Activated B cell treated with CpG ODN at 0.5 μM for 24 hours (primary cell): ENCODE measurements around the gene HHAT. TPM values are rescaled to one million over a fixed set of nuclear protein-coding genes. Genes with fewer than 3 reads are reported as not detected.

ENCODE experiments used
- ATAC-seq: fragments of 200-7000 bp; cut with Tn5 transposase; one replicate; pipeline ENCODE4 v1.10.0; 2021; ENCODE audit warnings: low read depth, mild to moderate bottlenecking, moderate library complexity
- CTCF ChIA-PET: fragments of 350-600 bp; sonication (Branson Sonifier 250); formaldehyde crosslinking; loops from one replicate; lab custom pipeline; 2021; ENCODE audit warnings: antibody characterized with exemption; lab: Charles Lee
- POLR2A ChIA-PET: fragments of 350-600 bp; sonication (Branson Sonifier 250); formaldehyde crosslinking; loops from one replicate; lab custom pipeline; 2021; ENCODE audit warnings: antibody characterized with exemption; lab: Charles Lee
- DNase-seq: peaks from one replicate; pipeline ENCODE4 v3.0.0; 2022
- H3K27ac Mint-ChIP-seq: one replicate; pipeline ENCODE4 v1.8.0; 2020; ENCODE audit warnings: mixed read lengths
- H3K27me3 Mint-ChIP-seq: one replicate; pipeline ENCODE4 v1.8.0; 2021; ENCODE audit warnings: mixed read lengths
- H3K36me3 Mint-ChIP-seq: one replicate; pipeline ENCODE4 v1.8.0; 2021; ENCODE audit warnings: low read depth, mixed read lengths
- H3K4me1 Mint-ChIP-seq: one replicate; pipeline ENCODE4 v1.8.0; 2021; ENCODE audit warnings: mixed read lengths
- H3K4me3 Mint-ChIP-seq: one replicate; pipeline ENCODE4 v1.8.0; 2020; ENCODE audit warnings: mild to moderate bottlenecking, mixed read lengths
- H3K9me3 Mint-ChIP-seq: one replicate; pipeline ENCODE4 v1.8.0; 2020; ENCODE audit warnings: mixed read lengths
- intact Hi-C: fragments of 100-400 bp; cut with micrococcal nuclease; formaldehyde crosslinking; loops from one replicate; pipeline ENCODE4 v1.15.1; 2024
- total RNA-seq: library from RNA; stranded (reverse); gene quantifications from 2 replicates; pipeline ENCODE4 v1.2.3, GENCODE V29; 2022
- TF ChIP-seq, protein P1 (sequence below): fragments of 200-600 bp; IDR thresholded peaks from one replicate; pipeline ENCODE4 v1.8.0; 2022; ENCODE audit warnings: antibody characterized with exemption, mild to moderate bottlenecking

The HHAT gene
- total RNA-seq, 1 donor from 2014 or later: 8.5 TPM

- ATAC-seq (no peak), DNase-seq (no peak)
- H3K4me3 Mint-ChIP-seq: no peak overlapping the region
- TF ChIP-seq, protein P1, sequence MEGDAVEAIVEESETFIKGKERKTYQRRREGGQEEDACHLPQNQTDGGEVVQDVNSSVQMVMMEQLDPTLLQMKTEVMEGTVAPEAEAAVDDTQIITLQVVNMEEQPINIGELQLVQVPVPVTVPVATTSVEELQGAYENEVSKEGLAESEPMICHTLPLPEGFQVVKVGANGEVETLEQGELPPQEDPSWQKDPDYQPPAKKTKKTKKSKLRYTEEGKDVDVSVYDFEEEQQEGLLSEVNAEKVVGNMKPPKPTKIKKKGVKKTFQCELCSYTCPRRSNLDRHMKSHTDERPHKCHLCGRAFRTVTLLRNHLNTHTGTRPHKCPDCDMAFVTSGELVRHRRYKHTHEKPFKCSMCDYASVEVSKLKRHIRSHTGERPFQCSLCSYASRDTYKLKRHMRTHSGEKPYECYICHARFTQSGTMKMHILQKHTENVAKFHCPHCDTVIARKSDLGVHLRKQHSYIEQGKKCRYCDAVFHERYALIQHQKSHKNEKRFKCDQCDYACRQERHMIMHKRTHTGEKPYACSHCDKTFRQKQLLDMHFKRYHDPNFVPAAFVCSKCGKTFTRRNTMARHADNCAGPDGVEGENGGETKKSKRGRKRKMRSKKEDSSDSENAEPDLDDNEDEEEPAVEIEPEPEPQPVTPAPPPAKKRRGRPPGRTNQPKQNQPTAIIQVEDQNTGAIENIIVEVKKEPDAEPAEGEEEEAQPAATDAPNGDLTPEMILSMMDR: no peak
- peaks cover 2% of the 10 kb centered on the region for H3K36me3 Mint-ChIP-seq
- intact Hi-C loops: no loop called here
- POLR2A ChIA-PET: no interaction called here
- CTCF ChIA-PET: no interaction called here
- no peaks in the 10 kb centered on the region for H3K4me1 Mint-ChIP-seq
- H3K9me3 Mint-ChIP-seq: no peaks in the 10 kb centered on the region
- H3K27me3 Mint-ChIP-seq: no peaks in the 10 kb centered on the region
- no peak overlapping the region for H3K27ac Mint-ChIP-seq
Measured at GRCh38 chr1:210627755-210628154, 299.1 kb downstream of the HHAT start.

- H3K27me3 Mint-ChIP-seq: no peaks in the 10 kb centered on the region
- DNase-seq: no peak
- ChIA-PET CTCF (no interaction called here), POLR2A (no interaction called here)
- peaks cover 2% of the 10 kb centered on the region for H3K36me3 Mint-ChIP-seq
- intact Hi-C loops: no loop called here
- TF ChIP-seq, protein P1: no peak
- no peak for ATAC-seq
- no peak overlapping the region for H3K27ac Mint-ChIP-seq
- no peaks in the 10 kb centered on the region for H3K9me3 Mint-ChIP-seq
- H3K4me3 Mint-ChIP-seq: no peak overlapping the region
- no peaks in the 10 kb centered on the region for H3K4me1 Mint-ChIP-seq
Measured at GRCh38 chr1:210629276-210629675, 300.6 kb downstream of the HHAT start.

GRCh38 chr1:210631399-210631798, 302.7 kb downstream of the HHAT start:
- DNase-seq (no peak), ATAC-seq (no peak)
- Mint-ChIP-seq H3K36me3 (peaks cover 2% of the 10 kb centered on the region), H3K9me3 (no peaks in the 10 kb centered on the region), H3K4me1 (no peaks in the 10 kb centered on the region), H3K27ac (no peak overlapping the region), H3K4me3 (no peak overlapping the region), H3K27me3 (no peaks in the 10 kb centered on the region)
- POLR2A ChIA-PET: no interaction called here
- CTCF ChIA-PET: no interaction called here
- intact Hi-C loops: no loop called here
- TF ChIP-seq, protein P1: no peak

DNA sequence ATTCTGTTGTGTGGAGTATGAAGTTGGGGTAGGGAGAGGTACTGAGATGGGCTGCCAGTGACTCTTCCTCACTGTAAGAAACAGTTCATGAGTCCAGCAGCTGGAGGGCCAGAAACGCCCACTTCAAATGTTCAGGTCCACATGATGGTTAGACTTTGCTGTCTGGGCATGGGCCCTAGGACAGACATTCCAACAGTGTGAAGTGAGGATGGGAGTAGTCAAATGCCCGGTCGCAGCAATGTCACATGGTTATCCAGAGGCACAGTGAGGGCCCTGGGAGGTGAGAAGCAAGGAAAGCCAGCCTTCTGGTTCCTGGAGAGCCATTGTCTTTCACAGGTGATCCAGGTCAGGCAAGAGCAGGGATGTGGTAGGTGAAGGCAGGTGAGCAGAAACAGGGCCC, 304.4 kb downstream of the HHAT start:
- intact Hi-C loops: no loop called here
- peaks cover 2% of the 10 kb centered on the region for H3K36me3 Mint-ChIP-seq
- no peak for ATAC-seq
- DNase-seq: no peak
- ChIA-PET POLR2A (no interaction called here), CTCF (no interaction called here)
- H3K27me3 Mint-ChIP-seq: no peaks in the 10 kb centered on the region
- H3K4me1 Mint-ChIP-seq: no peaks in the 10 kb centered on the region
- H3K4me3 Mint-ChIP-seq: no peak overlapping the region
- no peak overlapping the region for H3K27ac Mint-ChIP-seq
- TF ChIP-seq, protein P1: no peak
- H3K9me3 Mint-ChIP-seq: no peaks in the 10 kb centered on the region

GRCh38 chr1:210633636-210634035, 304.9 kb downstream of the HHAT start:
- Mint-ChIP-seq H3K4me1 (no peaks in the 10 kb centered on the region), H3K9me3 (no peaks in the 10 kb centered on the region), H3K4me3 (no peak overlapping the region), H3K27me3 (no peaks in the 10 kb centered on the region), H3K27ac (no peak overlapping the region), H3K36me3 (peaks cover 2% of the 10 kb centered on the region)
- POLR2A ChIA-PET: no interaction called here
- ATAC-seq (no peak), DNase-seq (no peak)
- CTCF ChIA-PET: no interaction called here
- TF ChIP-seq, protein P1: no peak
- intact Hi-C loops: no loop called here
